Measurements from ENCODE around the gene DOC2B. TPM values are rescaled to one million over a fixed set of nuclear protein-coding genes. Genes with fewer than 3 reads are reported as not detected.

DOC2B gene
- total and polyA plus RNA-seq, 2 of the 8 experiments (the other 6 are each of a cell fraction or from before 2014, with no cell fraction given) = 1.3 to 3.3 TPM

DNA sequence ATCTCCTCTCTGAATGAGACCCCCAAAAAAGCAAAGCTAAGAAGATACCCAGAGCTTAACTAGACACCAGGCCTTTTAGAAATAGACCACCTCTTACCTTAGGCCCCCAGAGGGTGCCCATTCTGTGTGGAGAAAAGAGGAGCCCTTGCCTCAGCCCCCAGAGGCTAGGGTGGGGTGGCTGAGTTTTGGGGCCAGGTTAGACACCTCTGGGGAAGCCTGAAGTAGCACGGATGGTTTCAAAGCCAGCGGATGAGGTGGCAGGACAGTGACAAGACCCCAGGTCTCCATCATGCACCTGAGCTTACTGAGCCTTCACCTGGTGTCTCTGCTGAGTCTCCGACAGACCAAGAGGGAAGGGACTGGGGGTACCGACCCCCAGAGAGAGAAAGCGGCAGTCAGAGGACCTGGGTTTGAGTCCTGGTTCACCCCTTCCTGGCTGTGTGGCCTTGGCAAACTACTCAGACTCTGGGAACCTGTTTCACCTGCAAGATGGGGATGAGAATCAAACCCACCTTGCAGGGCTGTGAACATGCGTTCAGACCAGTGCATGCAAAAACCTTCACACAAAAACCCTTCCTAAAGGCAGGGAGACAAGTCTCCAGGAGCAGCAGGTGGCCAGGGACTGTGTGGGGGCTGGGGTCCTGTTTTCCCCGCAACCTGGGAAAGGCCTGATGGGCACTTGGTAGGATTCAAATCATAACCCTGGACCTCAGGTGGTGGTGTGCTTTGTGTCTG, 36.3 kb downstream of the DOC2B start:
- Histone ChIP-seq H3K4me3 (ENCODE audit: extremely low read depth in 1 of 4, insufficient read depth in 2 of 4, low read depth in 3 of 4, low read length in 4 of 4) (no peak overlapping the region), H3K56ac (replicated peaks; ENCODE audit: insufficient read length, low read depth, low read length) (no peak overlapping the region), H4K20me1 (replicated peaks in 1 of 2; ENCODE audit: control insufficient read depth in 1 of 2, insufficient read depth in 2 of 2, low read length in 2 of 2) (no peaks in the 10 kb centered on the region), H2BK12ac (ENCODE audit: low read depth, low read length) (no peak overlapping the region; the same call in 1 of the 2 replicates), H3K14ac (ENCODE audit: insufficient read length) (no peak overlapping the region), H3K9ac (replicated peaks in 1 of 4; ENCODE audit: extremely low read depth in 1 of 4, low read depth in 3 of 4, low read length in 3 of 4) (no peak overlapping the region), H3K79me1 (ENCODE audit: low read depth, low read length) (no peaks in the 10 kb centered on the region), H3K23ac (ENCODE audit: insufficient read length) (no peak overlapping the region), H3K4me1 (replicated peaks in 1 of 4; ENCODE audit: control insufficient read depth in 3 of 4, insufficient read depth in 4 of 4, low read length in 3 of 4) (peaks cover 0 to 2% (median 0%) of the 10 kb centered on the region in 4 experiments; a peak in 1 of 7 replicates), H2BK5ac (ENCODE audit: low read depth, low read length) (no peak overlapping the region), H3K36me3 (ENCODE audit: control insufficient read depth in 2 of 4, insufficient read depth in 4 of 4, low read length in 3 of 4) (no peaks in the 10 kb centered on the region), H3K9me3 (ENCODE audit: insufficient read depth in 2 of 2, low read depth in 1 of 2, low read length in 1 of 2) (no peaks in the 10 kb centered on the region), H3K4ac (replicated peaks; ENCODE audit: insufficient read length, low read depth, low read length) (no peak overlapping the region), H2AK5ac (ENCODE audit: low read depth, low read length) (no peak overlapping the region), H2BK15ac (ENCODE audit: low read length) (no peak overlapping the region), H3K27me3 (replicated peaks in 1 of 4; ENCODE audit: control insufficient read depth in 3 of 4, extremely low read depth in 1 of 4, insufficient read depth in 3 of 4, low read length in 3 of 4) (peaks cover 3 to 17% (median 11%) of the 10 kb centered on the region in 4 experiments; a peak in 5 of 7 replicates), H4K5ac (ENCODE audit: insufficient read length, low read depth, low read length) (no peak overlapping the region), H3K4me2 (ENCODE audit: insufficient read depth in 1 of 2, low read depth in 2 of 2, low read length in 2 of 2) (no peak overlapping the region), H4K91ac (replicated peaks; ENCODE audit: insufficient read length, low read length) (no peak overlapping the region), H3K79me2 (ENCODE audit: control insufficient read depth in 1 of 2, insufficient read depth in 2 of 2, low read length in 2 of 2) (no peaks in the 10 kb centered on the region), H2AFZ (ENCODE audit: low read length) (no peak overlapping the region), H4K8ac (ENCODE audit: extremely low read depth, insufficient read depth, low read length) (peak overlapping the region; percentile 48; the same call in 1 of the 2 replicates), H3K18ac (ENCODE audit: extremely low read depth, low read length) (no peak overlapping the region), H3K27ac (ENCODE audit: low read depth, low read length) (no peak overlapping the region), H2BK20ac (ENCODE audit: low read length) (no peak overlapping the region), H3K23me2 (ENCODE audit: low read depth, low read length) (no peaks in the 10 kb centered on the region), H2BK120ac (replicated peaks; ENCODE audit: low read depth, low read length) (no peak overlapping the region)
- CTCF ChIA-PET (ENCODE audit: partially characterized antibody) = interaction anchor here (1.1 to 2.0 kb wide), 7 partner anchors 9 to 544 kb away, joined by 3 to 9 read pairs (median 4); no protein-coding TSS in a partner anchor
- POLR2A ChIA-PET (ENCODE audit: partially characterized antibody) = interaction anchor here (1.5 kb wide), 1 partner anchor 11 kb away, joined by 3 read pairs; no protein-coding TSS in a partner anchor
- TF ChIP-seq HDAC2 (IDR thresholded peaks at IDR 0.05; ENCODE audit: borderline replicate concordance in 1 of 2, low read depth in 2 of 2, low read length in 2 of 2) (no peak), SP4 (IDR thresholded peaks at IDR 0.05; ENCODE audit: low read length) (no peak), SIN3A (conservative IDR thresholded peaks at IDR 0.05 in 1 of 2, IDR thresholded peaks at IDR 0.05 in 1 of 2; ENCODE audit: low read depth in 1 of 2, low read length in 2 of 2) (no peak), CTBP2 (IDR thresholded peaks at IDR 0.05; ENCODE audit: borderline replicate concordance, insufficient read depth, insufficient read length, low read length) (no peak), KDM4A (IDR thresholded peaks at IDR 0.05; ENCODE audit: low read depth, low read length, severe bottlenecking) (no peak), TAF7 (optimal IDR thresholded peaks at IDR 0.05; ENCODE audit: borderline replicate concordance, low read depth, low read length) (no peak), EZH2 (IDR thresholded peaks at IDR 0.05; ENCODE audit: low read depth, low read length, severe bottlenecking) (no peak), POLR2AphosphoS5 (IDR thresholded peaks at IDR 0.05; ENCODE audit: low read depth, low read length) (no peak), CREB1 (IDR thresholded peaks at IDR 0.05) (no peak), RBBP5 (IDR thresholded peaks at IDR 0.05; ENCODE audit: borderline replicate concordance, low read depth, low read length) (no peak)
- FAIRE-seq (no peak), DNase-seq (ENCODE audit: low read depth in 1 of 2, low spot score in 2 of 2) (peak in 1 of 2 experiments; percentile 41)
- WGBS, 2 experiments (ENCODE audit: extremely low coverage in 1 of 2, insufficient coverage in 1 of 2, insufficient read length in 1 of 2, insufficient replicate concordance in 2 of 2, low coverage in 1 of 2, low lambda C conversion rate in 2 of 2, missing lambda C conversion rate in 1 of 2) = 89% methylated on average over 6 of the region's 7 CpGs; no CpG with 5 or more reads in 1 of the 2 experiments

Data from H1 (cell line).